HG03097 (cell line): Measurements from ENCODE around the gene HACL1.
"Not testable (repeated sequence)": the region's sequence is repeated elsewhere in the genome, so short reads cannot be mapped to it uniquely, and the experiment has no call there.

Source experiments
- ATAC-seq: cut with Tn5 transposase; IDR thresholded peaks from one replicate; pipeline ENCODE4 v1.9.1; 2021; ENCODE audit not compliant: unreplicated experiment, low FRiP score

Gene HACL1

GRCh38 chr3:15630646-15631350 lies 29.4 kb upstream of the HACL1 start:
- peak; percentile 29 for ATAC-seq

GRCh38 chr3:15629860-15630597 lies 28.7 kb upstream of the HACL1 start:
- peak; percentile 92 for ATAC-seq

GRCh38 chr3:15628967-15629366 lies 27.6 kb upstream of the HACL1 start:
- ATAC-seq: no peak

GRCh38 chr3:15623535-15624440 lies 22.4 kb upstream of the HACL1 start:
- ATAC-seq: no peak

- ATAC-seq: not testable (repeated sequence)
Measured at GRCh38 chr3:15619659-15620464, 18.5 kb upstream of the HACL1 start.

GRCh38 chr3:15616053-15616452 lies 14.7 kb upstream of the HACL1 start:
- ATAC-seq: no peak

GRCh38 chr3:15614958-15615357 lies 13.6 kb upstream of the HACL1 start:
- no peak for ATAC-seq

- no peak for ATAC-seq
Measured at GRCh38 chr3:15612001-15612400, 10.6 kb upstream of the HACL1 start.

GRCh38 chr3:15611018-15611417 lies 9.6 kb upstream of the HACL1 start:
- ATAC-seq: no peak

GRCh38 chr3:15610082-15610759 lies 8.9 kb upstream of the HACL1 start:
- ATAC-seq: no peak

GRCh38 chr3:15606434-15606891 lies 5.1 kb upstream of the HACL1 start:
- no peak for ATAC-seq

- not testable (repeated sequence) for ATAC-seq
Measured at GRCh38 chr3:15604584-15604983, 3.2 kb upstream of the HACL1 start.

- ATAC-seq: not testable (repeated sequence)
Measured at GRCh38 chr3:15602816-15603215, 1.4 kb upstream of the HACL1 start.

GRCh38 chr3:15602146-15602536 lies 772 bp upstream of the HACL1 start:
- ATAC-seq: peak; percentile 12

GRCh38 chr3:15601046-15601398 lies 347 bp downstream of the HACL1 start:
- ATAC-seq: peak; percentile 16

GRCh38 chr3:15595955-15596354 lies 5.4 kb downstream of the HACL1 start:
- no peak for ATAC-seq

- ATAC-seq: no peak
Measured at GRCh38 chr3:15592968-15593367, 8.4 kb downstream of the HACL1 start.

GRCh38 chr3:15591928-15592327 lies 9.4 kb downstream of the HACL1 start:
- ATAC-seq: no peak

- ATAC-seq: no peak
Measured at GRCh38 chr3:15591242-15591641, 10.1 kb downstream of the HACL1 start.
